ENCODE results near the gene IDUA. TPM values are rescaled to one million over a fixed set of nuclear protein-coding genes. Genes with fewer than 3 reads are reported as not detected.
"Not testable (repeated sequence)": the region's sequence is repeated elsewhere in the genome, so short reads cannot be mapped to it uniquely, and the experiment has no call there.

Gene IDUA
- total RNA-seq, 1 donor = 21.7 TPM

GRCh38 chr4:1043651-1044468, 57.0 kb downstream of the IDUA start:
- peak; percentile 99 for DNase-seq (ENCODE audit: low read depth)
- TF ChIP-seq, protein P1, sequence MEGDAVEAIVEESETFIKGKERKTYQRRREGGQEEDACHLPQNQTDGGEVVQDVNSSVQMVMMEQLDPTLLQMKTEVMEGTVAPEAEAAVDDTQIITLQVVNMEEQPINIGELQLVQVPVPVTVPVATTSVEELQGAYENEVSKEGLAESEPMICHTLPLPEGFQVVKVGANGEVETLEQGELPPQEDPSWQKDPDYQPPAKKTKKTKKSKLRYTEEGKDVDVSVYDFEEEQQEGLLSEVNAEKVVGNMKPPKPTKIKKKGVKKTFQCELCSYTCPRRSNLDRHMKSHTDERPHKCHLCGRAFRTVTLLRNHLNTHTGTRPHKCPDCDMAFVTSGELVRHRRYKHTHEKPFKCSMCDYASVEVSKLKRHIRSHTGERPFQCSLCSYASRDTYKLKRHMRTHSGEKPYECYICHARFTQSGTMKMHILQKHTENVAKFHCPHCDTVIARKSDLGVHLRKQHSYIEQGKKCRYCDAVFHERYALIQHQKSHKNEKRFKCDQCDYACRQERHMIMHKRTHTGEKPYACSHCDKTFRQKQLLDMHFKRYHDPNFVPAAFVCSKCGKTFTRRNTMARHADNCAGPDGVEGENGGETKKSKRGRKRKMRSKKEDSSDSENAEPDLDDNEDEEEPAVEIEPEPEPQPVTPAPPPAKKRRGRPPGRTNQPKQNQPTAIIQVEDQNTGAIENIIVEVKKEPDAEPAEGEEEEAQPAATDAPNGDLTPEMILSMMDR (IDR thresholded peaks at IDR 0.05; ENCODE audit: insufficient read depth, low read length) = no peak
- peak overlapping the region; percentile 35 for H3K4me3 ChIP-seq (ENCODE audit: low read depth, low read length)

DNA sequence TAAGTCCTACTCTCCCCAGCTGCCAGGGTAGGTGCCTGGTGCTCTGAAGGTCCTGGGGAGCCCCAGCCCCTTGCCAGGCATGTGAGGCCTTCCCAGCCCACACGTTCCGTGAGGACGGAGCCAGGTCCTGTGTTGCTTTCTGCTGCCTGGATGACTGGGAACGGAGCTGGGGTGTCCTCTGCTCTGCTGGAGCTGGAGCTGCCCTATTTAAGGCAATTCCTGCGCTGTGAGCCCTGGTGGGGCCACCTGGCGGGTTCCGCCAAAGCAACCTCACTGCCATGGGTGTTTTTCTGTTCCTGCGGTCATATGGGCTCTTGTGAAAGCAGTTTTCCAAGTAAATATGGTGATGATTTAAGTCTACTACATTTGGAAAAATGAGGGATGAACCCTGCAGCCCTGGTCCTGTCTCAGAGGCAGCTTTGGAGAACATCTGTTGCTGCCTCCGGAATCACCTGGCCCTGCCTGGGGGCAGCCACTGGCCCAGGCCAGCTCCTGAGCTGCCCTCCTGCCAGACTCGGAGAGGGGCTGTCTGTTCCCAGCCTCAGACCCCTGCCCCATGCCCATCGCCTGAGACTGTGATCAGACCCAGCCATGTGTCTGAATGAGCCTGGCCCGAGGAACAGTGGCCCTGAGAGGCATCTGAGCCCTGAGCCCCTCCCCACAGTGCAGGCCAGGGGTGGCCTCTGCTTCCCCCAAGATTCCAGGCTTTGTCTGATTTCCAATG, 57.8 kb downstream of the IDUA start:
- TF ChIP-seq, protein P1 (IDR thresholded peaks at IDR 0.05; ENCODE audit: insufficient read depth, low read length) = no peak
- H3K4me3 ChIP-seq (ENCODE audit: low read depth, low read length) = no peak overlapping the region
- DNase-seq (ENCODE audit: low read depth) = no peak

- no peak overlapping the region for H3K4me3 ChIP-seq (ENCODE audit: low read depth, low read length)
- DNase-seq (ENCODE audit: low read depth) = no peak
- TF ChIP-seq, protein P1 (IDR thresholded peaks at IDR 0.05; ENCODE audit: insufficient read depth, low read length) = no peak
These were observed 58.4 kb downstream of the IDUA start for GRCh38 chr4:1045193-1045594.

GRCh38 chr4:1045595-1046201, 58.9 kb downstream of the IDUA start:
- DNase-seq (ENCODE audit: low read depth) = no peak
- no peak overlapping the region for H3K4me3 ChIP-seq (ENCODE audit: low read depth, low read length)
- TF ChIP-seq, protein P1 (IDR thresholded peaks at IDR 0.05; ENCODE audit: insufficient read depth, low read length) = no peak

DNA sequence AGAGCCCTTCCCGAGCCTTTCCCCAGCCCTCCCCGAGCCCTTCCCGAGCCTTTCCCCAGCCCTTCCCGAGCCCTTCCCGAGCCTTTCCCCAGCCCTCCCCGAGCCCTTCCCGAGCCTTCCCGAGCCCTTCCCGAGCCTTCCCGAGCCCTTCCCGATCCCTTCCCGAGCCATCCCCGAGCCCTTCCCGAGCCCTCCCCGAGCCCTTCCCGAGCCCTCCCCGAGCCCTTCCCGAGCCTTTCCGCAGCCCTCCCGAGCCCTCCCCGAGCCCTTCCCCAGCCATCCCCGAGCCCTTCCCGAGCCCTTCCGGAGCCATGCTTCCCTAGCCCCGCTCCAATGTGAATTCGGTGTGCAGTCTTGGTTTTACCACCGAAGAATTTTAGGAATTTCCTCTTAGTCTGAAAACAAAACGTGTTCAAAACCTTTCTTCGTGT, 59.8 kb downstream of the IDUA start:
- not testable (repeated sequence) for H3K4me3 ChIP-seq (ENCODE audit: low read depth, low read length)
- peak; percentile 77 for DNase-seq (ENCODE audit: low read depth)

GRCh38 chr4:1047106-1047975, 60.5 kb downstream of the IDUA start:
- peak overlapping the region; percentile 25 for H3K4me3 ChIP-seq (ENCODE audit: low read depth, low read length)
- TF ChIP-seq, protein P1 (IDR thresholded peaks at IDR 0.05; ENCODE audit: insufficient read depth, low read length) = no peak
- DNase-seq (ENCODE audit: low read depth) = peak; percentile 30

All from fibroblast of the aortic adventitia (primary cell).